ENCODE results near the gene TFIP11.

Gene TFIP11

GRCh38 chr22:26446808-26447515 lies 65.3 kb downstream of the TFIP11 start:
- peak in 1 of 2 experiments; percentile 63 for DNase-seq

GRCh38 chr22:26445577-26446275 lies 66.5 kb downstream of the TFIP11 start:
- no peak for DNase-seq

GRCh38 chr22:26444777-26445176 lies 67.5 kb downstream of the TFIP11 start:
- DNase-seq: no peak

GRCh38 chr22:26443901-26444690 lies 68.2 kb downstream of the TFIP11 start:
- no peak for DNase-seq

GRCh38 chr22:26442086-26442756 lies 70.1 kb downstream of the TFIP11 start:
- DNase-seq: no peak

Data from NCI-H524 (cell line).